MM.1S (cell line): ENCODE data around the gene RHBDD1.

Experiments
- DNase-seq: peaks from one replicate; pipeline ENCODE4 v3.0.0-alpha.2; 2015
- H2AFZ ChIP-seq: fragments of 300-600 bp; sonication (generic); 2 replicates; pipeline ENCODE4 v1.6.0; 2016; ENCODE audit warnings: antibody characterized with exemption, low read length
- H3F3A ChIP-seq: fragments of 300-600 bp; sonication (generic); 2 replicates; pipeline ENCODE4 v1.6.1; 2016; ENCODE audit warnings: mild to moderate bottlenecking, antibody characterized with exemption, low read length, moderate library complexity, mixed read lengths; ENCODE audit not compliant: insufficient read depth
- H3K27ac ChIP-seq: fragments of 300-600 bp; sonication (generic); 2 replicates; pipeline ENCODE4 v1.5.1; 2016; ENCODE audit warnings: mild to moderate bottlenecking, low read length
- H3K27me3 ChIP-seq: fragments of 300-600 bp; sonication (generic); replicated peaks from 2 replicates; pipeline ENCODE4 v1.6.0; 2016; ENCODE audit warnings: low read length; ENCODE audit not compliant: insufficient read depth
- H3K36me3 ChIP-seq: fragments of 300-600 bp; sonication (generic); replicated peaks from 2 replicates; pipeline ENCODE4 v1.6.1; 2016; ENCODE audit warnings: mild to moderate bottlenecking, low read length, mixed read lengths; ENCODE audit not compliant: insufficient read depth
- H3K4me1 ChIP-seq: fragments of 300-600 bp; sonication (generic); 2 replicates; pipeline ENCODE4 v1.6.1; 2016; ENCODE audit warnings: low read length, mixed read lengths
- H3K4me2 ChIP-seq: fragments of 300-600 bp; sonication (generic); 2 replicates; pipeline ENCODE4 v1.6.0; 2016; ENCODE audit warnings: low read depth, low read length
- H3K4me3 ChIP-seq: fragments of 300-600 bp; sonication (generic); 2 replicates; pipeline ENCODE4 v1.5.1; 2016; ENCODE audit warnings: low read length, mixed read lengths
- H3K79me2 ChIP-seq: fragments of 300-600 bp; sonication (generic); 2 replicates; pipeline ENCODE4 v1.6.1; 2016; ENCODE audit warnings: mixed run types, low read length, mixed read lengths
- H3K9ac ChIP-seq: fragments of 300-600 bp; sonication (generic); 2 replicates; pipeline ENCODE4 v1.6.1; 2016; ENCODE audit warnings: low read length, mixed read lengths
- H3K9me2 ChIP-seq: fragments of 300-600 bp; sonication (generic); replicated peaks from 2 replicates; pipeline ENCODE4 v1.6.1; 2016; ENCODE audit warnings: mild to moderate bottlenecking, low read length, mixed read lengths; ENCODE audit not compliant: insufficient read depth
- H3K9me3 ChIP-seq: fragments of 300-600 bp; sonication (generic); replicated peaks from 2 replicates; pipeline ENCODE4 v1.6.1; 2016; ENCODE audit warnings: mild to moderate bottlenecking, low read length, mixed read lengths; ENCODE audit not compliant: insufficient read depth
- H4K20me1 ChIP-seq: fragments of 300-600 bp; sonication (generic); 2 replicates; pipeline ENCODE4 v1.6.1; 2016; ENCODE audit warnings: mild to moderate bottlenecking, low read length, moderate library complexity, mixed read lengths; ENCODE audit not compliant: insufficient read depth
- EZH2 ChIP-seq: fragments of 300-600 bp; sonication (generic); optimal IDR thresholded peaks from 2 replicates; pipeline ENCODE3; 2017; ENCODE audit warnings: low read depth, mild to moderate bottlenecking, antibody characterized with exemption, low read length, mixed read lengths
- EZH2phosphoT487 ChIP-seq: fragments of 300-600 bp; sonication (generic); IDR thresholded peaks from 2 replicates; pipeline ENCODE4 v1.6.1; 2018; ENCODE audit warnings: antibody characterized with exemption, low read length
- TF ChIP-seq, protein P1 (sequence below): fragments of 300-600 bp; sonication (generic); IDR thresholded peaks from 2 replicates; pipeline ENCODE4 v1.5.1; 2016; ENCODE audit warnings: antibody characterized with exemption, low read length, mixed read lengths

Gene RHBDD1

DNA sequence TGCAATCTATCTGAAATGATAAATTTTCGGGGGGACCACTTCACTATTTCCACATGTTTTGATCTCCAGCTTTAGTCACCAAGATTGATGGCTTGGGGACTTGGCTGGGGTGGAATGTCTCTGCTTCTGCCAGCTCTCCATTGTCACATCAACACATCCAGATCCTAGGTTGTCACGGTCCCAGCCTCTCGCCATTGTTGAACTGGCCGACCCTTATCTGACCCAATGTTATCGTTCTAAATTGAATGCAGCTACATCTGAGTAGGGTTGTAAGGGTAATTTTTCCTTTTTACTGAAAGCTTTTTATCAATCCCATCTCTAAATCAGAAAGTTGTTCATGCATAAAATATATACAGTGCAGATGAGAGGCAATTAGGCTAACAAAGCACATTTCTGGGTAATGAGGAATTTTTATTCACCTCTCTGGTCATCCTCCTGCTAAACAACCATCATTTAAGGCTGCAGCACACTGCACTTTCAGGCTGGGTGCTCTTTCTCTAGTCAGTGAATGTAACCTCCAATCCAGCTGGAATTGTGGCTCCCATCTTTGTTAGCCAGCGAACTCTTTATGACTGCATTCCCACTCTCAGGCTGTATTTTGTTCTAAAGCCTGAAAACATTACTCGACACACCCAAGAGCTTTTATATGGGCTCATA lies 200.0 kb downstream of the RHBDD1 start:
- Histone ChIP-seq H2AFZ (no peak overlapping the region), H3K36me3 (no peaks in the 10 kb centered on the region), H3F3A (no peaks in the 10 kb centered on the region), H3K4me2 (no peak overlapping the region), H3K9ac (no peak overlapping the region), H3K4me3 (no peak overlapping the region), H3K27me3 (no peaks in the 10 kb centered on the region), H4K20me1 (no peaks in the 10 kb centered on the region), H3K27ac (no peak overlapping the region), H3K9me3 (no peaks in the 10 kb centered on the region), H3K79me2 (no peaks in the 10 kb centered on the region), H3K9me2 (no peaks in the 10 kb centered on the region), H3K4me1 (no peaks in the 10 kb centered on the region)
- no peak for DNase-seq
- TF ChIP-seq EZH2 (no peak), EZH2phosphoT487 (no peak)
- TF ChIP-seq, protein P1, sequence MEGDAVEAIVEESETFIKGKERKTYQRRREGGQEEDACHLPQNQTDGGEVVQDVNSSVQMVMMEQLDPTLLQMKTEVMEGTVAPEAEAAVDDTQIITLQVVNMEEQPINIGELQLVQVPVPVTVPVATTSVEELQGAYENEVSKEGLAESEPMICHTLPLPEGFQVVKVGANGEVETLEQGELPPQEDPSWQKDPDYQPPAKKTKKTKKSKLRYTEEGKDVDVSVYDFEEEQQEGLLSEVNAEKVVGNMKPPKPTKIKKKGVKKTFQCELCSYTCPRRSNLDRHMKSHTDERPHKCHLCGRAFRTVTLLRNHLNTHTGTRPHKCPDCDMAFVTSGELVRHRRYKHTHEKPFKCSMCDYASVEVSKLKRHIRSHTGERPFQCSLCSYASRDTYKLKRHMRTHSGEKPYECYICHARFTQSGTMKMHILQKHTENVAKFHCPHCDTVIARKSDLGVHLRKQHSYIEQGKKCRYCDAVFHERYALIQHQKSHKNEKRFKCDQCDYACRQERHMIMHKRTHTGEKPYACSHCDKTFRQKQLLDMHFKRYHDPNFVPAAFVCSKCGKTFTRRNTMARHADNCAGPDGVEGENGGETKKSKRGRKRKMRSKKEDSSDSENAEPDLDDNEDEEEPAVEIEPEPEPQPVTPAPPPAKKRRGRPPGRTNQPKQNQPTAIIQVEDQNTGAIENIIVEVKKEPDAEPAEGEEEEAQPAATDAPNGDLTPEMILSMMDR = no peak

DNA sequence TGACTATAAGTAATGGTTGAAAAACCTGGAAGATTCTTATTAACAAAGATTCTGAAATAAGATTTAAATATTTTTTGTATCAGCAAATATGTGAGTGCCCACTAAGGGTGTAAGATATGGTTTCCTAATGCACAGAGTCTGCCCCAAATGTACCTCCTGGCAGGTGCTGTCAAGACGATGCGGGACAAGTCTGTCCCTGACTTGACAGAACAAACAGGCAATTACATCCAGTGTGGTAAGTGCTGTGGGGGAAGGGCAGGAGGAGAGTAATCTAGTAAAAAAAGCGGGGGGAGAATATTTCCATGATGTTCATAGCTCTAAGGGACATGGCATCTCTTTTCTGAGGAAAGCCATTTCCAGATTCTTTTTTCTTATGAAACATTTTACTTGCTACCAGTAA lies 200.7 kb downstream of the RHBDD1 start:
- Histone ChIP-seq H3K4me2 (no peak overlapping the region), H3K9ac (no peak overlapping the region), H3K36me3 (no peaks in the 10 kb centered on the region), H2AFZ (no peak overlapping the region), H3K4me1 (no peaks in the 10 kb centered on the region), H4K20me1 (no peaks in the 10 kb centered on the region), H3K27me3 (no peaks in the 10 kb centered on the region), H3K9me2 (no peaks in the 10 kb centered on the region), H3K9me3 (no peaks in the 10 kb centered on the region), H3F3A (no peaks in the 10 kb centered on the region), H3K4me3 (no peak overlapping the region), H3K27ac (no peak overlapping the region), H3K79me2 (no peaks in the 10 kb centered on the region)
- no peak for TF ChIP-seq EZH2phosphoT487
- no peak for TF ChIP-seq EZH2
- TF ChIP-seq, protein P1 = no peak
- DNase-seq = no peak

DNA sequence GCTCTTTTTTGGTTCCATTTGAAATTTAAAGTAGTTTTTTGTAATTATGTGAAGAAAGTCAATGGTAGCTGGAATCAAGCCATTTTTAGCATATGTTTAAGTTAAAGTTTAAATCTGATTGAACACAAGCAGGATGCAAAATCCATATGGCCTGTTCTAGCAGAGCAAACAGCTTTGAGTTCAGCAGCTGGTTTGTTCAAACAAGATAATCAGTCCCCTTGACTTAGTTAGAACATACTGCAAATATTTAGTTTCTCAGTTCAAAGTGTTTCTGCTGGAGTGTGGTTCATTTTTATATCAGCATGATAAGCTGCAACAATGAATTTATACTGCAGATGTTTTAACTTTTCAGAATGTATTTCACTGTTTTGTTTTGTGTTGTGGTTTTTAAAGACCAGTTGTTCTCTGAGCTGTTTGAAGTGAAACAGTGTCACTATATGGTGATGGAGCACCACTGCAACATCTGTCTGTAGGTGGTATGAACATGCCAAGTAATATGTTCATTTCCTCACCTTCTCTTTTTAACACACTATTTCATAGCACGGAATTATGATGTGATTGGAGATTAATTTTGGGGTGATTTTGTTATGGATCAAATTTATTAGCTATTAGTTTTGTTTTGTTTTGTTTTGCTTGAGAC lies 202.8 kb downstream of the RHBDD1 start:
- Histone ChIP-seq H3K9ac (no peak overlapping the region), H3K9me2 (no peaks in the 10 kb centered on the region), H3K9me3 (no peaks in the 10 kb centered on the region), H3K4me3 (no peak overlapping the region), H3K79me2 (no peaks in the 10 kb centered on the region), H3K4me2 (no peak overlapping the region), H2AFZ (no peak overlapping the region), H3K36me3 (no peaks in the 10 kb centered on the region), H3K27ac (no peak overlapping the region), H3K27me3 (no peaks in the 10 kb centered on the region), H3K4me1 (no peaks in the 10 kb centered on the region), H4K20me1 (no peaks in the 10 kb centered on the region), H3F3A (no peaks in the 10 kb centered on the region)
- no peak for TF ChIP-seq EZH2
- TF ChIP-seq, protein P1 = no peak
- no peak for TF ChIP-seq EZH2phosphoT487
- no peak for DNase-seq
